ENCODE data around the gene TFCP2L1.

The TFCP2L1 gene

DNA sequence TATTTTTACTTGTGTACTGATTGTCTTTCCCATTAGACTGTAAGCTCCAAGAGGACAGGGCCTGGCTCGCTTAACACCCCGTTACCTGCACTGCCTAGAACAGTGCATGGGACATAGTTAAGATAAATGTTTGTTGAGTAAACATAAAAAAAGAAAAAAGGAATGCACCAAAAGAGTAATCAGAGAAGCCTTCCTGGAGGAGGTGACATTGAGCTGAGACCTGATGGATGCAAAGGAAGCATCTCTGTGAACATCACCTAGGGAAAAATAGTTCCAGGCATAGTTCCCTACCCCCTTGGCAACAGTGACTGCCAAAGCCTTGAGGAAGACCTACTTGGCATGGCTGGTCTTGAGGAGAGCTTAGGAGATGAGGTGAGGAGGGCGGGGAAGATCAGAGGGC lies 924 bp upstream of the TFCP2L1 start:
- H3K4me1 ChIP-seq (ENCODE audit: insufficient read depth, low read length, severe bottlenecking) = peaks cover 10% of the 10 kb centered on the region
- H3K9ac ChIP-seq (ENCODE audit: low read length) = no peak overlapping the region
- no peak overlapping the region for H2AFZ ChIP-seq (ENCODE audit: low read length)
- H3K36me3 ChIP-seq (ENCODE audit: insufficient read depth, low read length) = no peaks in the 10 kb centered on the region
- no peaks in the 10 kb centered on the region for H4K20me1 ChIP-seq (ENCODE audit: insufficient read depth, low read length)
- no peaks in the 10 kb centered on the region for H3K9me3 ChIP-seq (ENCODE audit: low read length)
- no peaks in the 10 kb centered on the region for H3K27me3 ChIP-seq (ENCODE audit: insufficient read depth, low read length)
- H3K4me3 ChIP-seq (ENCODE audit: low read depth, low read length, poor library complexity, severe bottlenecking) = no peak overlapping the region
- no peak for TF ChIP-seq EZH2 (IDR thresholded peaks at IDR 0.05; ENCODE audit: borderline replicate concordance, low read length)
- TF ChIP-seq, protein P1, sequence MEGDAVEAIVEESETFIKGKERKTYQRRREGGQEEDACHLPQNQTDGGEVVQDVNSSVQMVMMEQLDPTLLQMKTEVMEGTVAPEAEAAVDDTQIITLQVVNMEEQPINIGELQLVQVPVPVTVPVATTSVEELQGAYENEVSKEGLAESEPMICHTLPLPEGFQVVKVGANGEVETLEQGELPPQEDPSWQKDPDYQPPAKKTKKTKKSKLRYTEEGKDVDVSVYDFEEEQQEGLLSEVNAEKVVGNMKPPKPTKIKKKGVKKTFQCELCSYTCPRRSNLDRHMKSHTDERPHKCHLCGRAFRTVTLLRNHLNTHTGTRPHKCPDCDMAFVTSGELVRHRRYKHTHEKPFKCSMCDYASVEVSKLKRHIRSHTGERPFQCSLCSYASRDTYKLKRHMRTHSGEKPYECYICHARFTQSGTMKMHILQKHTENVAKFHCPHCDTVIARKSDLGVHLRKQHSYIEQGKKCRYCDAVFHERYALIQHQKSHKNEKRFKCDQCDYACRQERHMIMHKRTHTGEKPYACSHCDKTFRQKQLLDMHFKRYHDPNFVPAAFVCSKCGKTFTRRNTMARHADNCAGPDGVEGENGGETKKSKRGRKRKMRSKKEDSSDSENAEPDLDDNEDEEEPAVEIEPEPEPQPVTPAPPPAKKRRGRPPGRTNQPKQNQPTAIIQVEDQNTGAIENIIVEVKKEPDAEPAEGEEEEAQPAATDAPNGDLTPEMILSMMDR (IDR thresholded peaks at IDR 0.05; ENCODE audit: low read length) = no peak
- H3K27ac ChIP-seq (ENCODE audit: low read depth, low read length, poor library complexity, severe bottlenecking) = no peak overlapping the region
- H3K4me2 ChIP-seq (ENCODE audit: low read length) = no peak overlapping the region
- H3K9me2 ChIP-seq (ENCODE audit: low read depth, low read length) = no peaks in the 10 kb centered on the region
- H3K79me2 ChIP-seq (ENCODE audit: insufficient read depth, low read length) = no peaks in the 10 kb centered on the region
- no peaks in the 10 kb centered on the region for H3F3A ChIP-seq (ENCODE audit: insufficient read depth, low read length)

DNA sequence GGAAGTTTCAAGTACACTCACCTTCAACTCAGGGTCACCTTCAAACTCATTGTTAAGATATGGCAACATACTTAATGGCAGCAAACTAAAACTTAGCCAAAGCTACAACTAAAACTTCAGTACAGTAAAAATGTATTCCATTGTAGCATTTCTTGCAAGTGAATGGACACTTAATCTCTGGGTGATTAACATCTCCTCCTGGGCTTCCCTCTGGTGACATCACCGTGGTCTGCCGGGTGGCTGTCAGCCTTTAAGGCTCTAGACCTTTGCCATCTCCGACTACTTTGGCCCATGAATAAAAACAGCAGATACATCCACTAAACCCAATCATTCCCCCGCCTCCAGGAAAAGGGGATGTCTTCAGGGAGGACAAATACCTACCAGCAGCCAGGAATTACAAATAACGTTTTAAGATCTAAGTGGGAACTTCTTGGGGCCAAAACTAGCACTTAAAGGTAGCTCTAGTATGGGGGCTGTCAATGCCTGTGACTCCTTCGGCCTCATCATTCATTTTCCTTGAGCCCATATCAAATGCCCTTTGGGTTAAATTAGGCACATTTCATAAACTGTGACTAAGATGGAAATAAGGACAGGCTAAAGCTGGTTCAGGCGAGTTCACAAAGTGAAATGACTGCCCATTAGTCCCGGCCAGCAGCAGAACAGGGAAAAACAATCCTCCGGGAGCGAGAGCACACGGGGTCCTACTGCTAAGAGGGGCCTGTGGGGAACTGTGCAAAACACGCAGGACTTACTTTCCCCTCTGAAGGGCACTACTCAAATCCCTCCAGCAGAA lies 1.1 kb downstream of the TFCP2L1 start:
- no peaks in the 10 kb centered on the region for H3K79me2 ChIP-seq (ENCODE audit: insufficient read depth, low read length)
- peaks cover 10% of the 10 kb centered on the region for H3K4me1 ChIP-seq (ENCODE audit: insufficient read depth, low read length, severe bottlenecking)
- H3K4me3 ChIP-seq (ENCODE audit: low read depth, low read length, poor library complexity, severe bottlenecking) = peak overlapping the region; percentile 57
- H3K9ac ChIP-seq (ENCODE audit: low read length) = no peak overlapping the region; the same call in 1 of the 2 replicates
- H4K20me1 ChIP-seq (ENCODE audit: insufficient read depth, low read length) = no peaks in the 10 kb centered on the region
- H3K27ac ChIP-seq (ENCODE audit: low read depth, low read length, poor library complexity, severe bottlenecking) = no peak overlapping the region
- H3K27me3 ChIP-seq (ENCODE audit: insufficient read depth, low read length) = no peaks in the 10 kb centered on the region
- no peaks in the 10 kb centered on the region for H3K36me3 ChIP-seq (ENCODE audit: insufficient read depth, low read length)
- H2AFZ ChIP-seq (ENCODE audit: low read length) = no peak overlapping the region
- H3K9me2 ChIP-seq (ENCODE audit: low read depth, low read length) = no peaks in the 10 kb centered on the region
- no peaks in the 10 kb centered on the region for H3K9me3 ChIP-seq (ENCODE audit: low read length)
- H3K4me2 ChIP-seq (ENCODE audit: low read length) = peak overlapping the region; percentile 70
- H3F3A ChIP-seq (ENCODE audit: insufficient read depth, low read length) = no peaks in the 10 kb centered on the region
- TF ChIP-seq, protein P1 (IDR thresholded peaks at IDR 0.05; ENCODE audit: low read length) = no peak
- TF ChIP-seq EZH2 (IDR thresholded peaks at IDR 0.05; ENCODE audit: borderline replicate concordance, low read length) = no peak

DNA sequence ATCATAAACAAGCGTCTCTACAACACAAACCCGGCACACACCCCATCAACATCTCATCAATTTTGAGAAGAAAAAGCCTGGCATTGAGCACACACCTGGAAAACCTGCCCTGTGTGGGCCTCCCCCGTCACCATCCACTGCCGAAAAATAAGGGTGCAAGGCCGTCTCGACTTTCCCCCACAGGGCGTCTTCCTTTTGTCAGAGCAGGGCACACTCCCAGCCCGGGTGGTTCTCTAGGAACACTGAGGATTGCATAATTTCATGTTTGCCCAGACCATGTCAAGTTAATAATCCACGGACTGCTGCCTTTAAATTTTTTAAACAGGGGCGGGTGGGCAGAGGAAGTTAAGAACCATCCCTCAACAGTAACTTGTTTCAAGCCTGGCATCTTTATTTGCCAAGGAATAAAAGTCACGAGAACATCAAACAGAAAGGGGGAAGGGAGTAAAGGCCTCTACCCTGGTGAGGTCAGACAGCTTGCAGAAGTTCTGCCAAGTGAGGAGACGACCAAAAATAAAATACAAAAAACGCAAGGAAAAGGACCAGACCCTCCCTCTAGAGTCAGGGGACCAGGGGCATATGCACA lies 2.1 kb downstream of the TFCP2L1 start:
- no peaks in the 10 kb centered on the region for H3K27me3 ChIP-seq (ENCODE audit: insufficient read depth, low read length)
- H3K4me2 ChIP-seq (ENCODE audit: low read length) = no peak overlapping the region
- no peaks in the 10 kb centered on the region for H3K9me3 ChIP-seq (ENCODE audit: low read length)
- no peak overlapping the region for H2AFZ ChIP-seq (ENCODE audit: low read length)
- TF ChIP-seq EZH2 (IDR thresholded peaks at IDR 0.05; ENCODE audit: borderline replicate concordance, low read length) = no peak
- TF ChIP-seq, protein P1 (IDR thresholded peaks at IDR 0.05; ENCODE audit: low read length) = no peak
- no peaks in the 10 kb centered on the region for H3K9me2 ChIP-seq (ENCODE audit: low read depth, low read length)
- no peak overlapping the region for H3K9ac ChIP-seq (ENCODE audit: low read length)
- H3F3A ChIP-seq (ENCODE audit: insufficient read depth, low read length) = no peaks in the 10 kb centered on the region
- no peak overlapping the region for H3K27ac ChIP-seq (ENCODE audit: low read depth, low read length, poor library complexity, severe bottlenecking)
- H3K4me3 ChIP-seq (ENCODE audit: low read depth, low read length, poor library complexity, severe bottlenecking) = no peak overlapping the region
- no peaks in the 10 kb centered on the region for H4K20me1 ChIP-seq (ENCODE audit: insufficient read depth, low read length)
- no peaks in the 10 kb centered on the region for H3K36me3 ChIP-seq (ENCODE audit: insufficient read depth, low read length)
- H3K4me1 ChIP-seq (ENCODE audit: insufficient read depth, low read length, severe bottlenecking) = peaks cover 10% of the 10 kb centered on the region
- no peaks in the 10 kb centered on the region for H3K79me2 ChIP-seq (ENCODE audit: insufficient read depth, low read length)

Measured in OCI-LY1 (cell line).